ENCODE measurements around the gene SLC4A1AP. TPM values are rescaled to one million over a fixed set of nuclear protein-coding genes. Genes with fewer than 3 reads are reported as not detected.

Gene SLC4A1AP
- total and polyA plus RNA-seq, 5 experiments from 2014 or later: 25.3 to 28.6 (median 27.6) TPM

DNA sequence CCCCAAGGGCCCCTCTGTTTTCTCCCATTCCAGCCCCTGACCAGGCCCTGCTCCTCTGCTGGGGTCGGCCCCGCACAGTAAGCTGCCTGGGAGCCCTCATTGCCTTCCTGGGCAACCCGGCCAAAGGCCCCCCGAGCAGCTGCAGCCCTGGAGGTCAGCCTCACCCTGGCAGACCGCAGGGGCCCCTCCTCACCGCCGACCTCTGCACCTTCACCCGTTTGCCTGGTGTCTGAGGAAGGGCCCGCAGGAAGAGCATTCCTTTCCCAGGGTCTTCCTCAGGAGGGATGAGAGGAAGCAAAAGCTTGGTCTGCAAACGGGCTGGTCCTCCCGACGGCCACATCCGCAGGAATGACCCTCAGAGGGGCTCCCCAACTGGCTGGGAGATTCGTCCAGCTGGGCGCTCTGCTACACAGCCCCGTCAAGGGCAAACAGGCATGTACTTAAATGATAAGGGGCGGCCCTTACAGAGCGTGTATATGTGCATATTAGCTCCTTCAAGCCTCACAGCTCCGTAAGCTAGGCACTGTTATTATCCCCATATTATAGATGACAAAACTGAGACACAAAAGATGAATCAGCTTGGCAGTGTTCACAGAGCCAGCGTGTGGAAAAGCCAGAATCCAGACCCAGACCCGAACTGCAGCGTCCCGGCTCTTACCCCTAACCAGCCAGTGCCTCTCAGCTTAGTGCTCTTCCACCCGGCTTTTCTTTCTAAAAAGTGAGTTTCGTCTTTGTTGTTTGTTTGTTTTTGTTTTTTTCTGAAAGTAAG, 52.8 kb downstream of the SLC4A1AP start:
- peak overlapping the region in 4 of 10 donors; percentile 6 to 78 (median 43) for H3K27ac Mint-ChIP-seq
- ATAC-seq (no peak), DNase-seq (no peak)
- H3K27me3 Mint-ChIP-seq: peaks cover 12 to 26% (median 22%) of the 10 kb centered on the region in 5 donors
- H3K4me1 Mint-ChIP-seq: peaks cover 19 to 27% (median 22%) of the 10 kb centered on the region in 4 donors
- POLR2A ChIA-PET: interaction anchor here (0.7 to 1.0 kb wide), 2 partner anchors 64 to 66 kb away, joined by 4 read pairs; no protein-coding TSS in a partner anchor
- H3K4me3 Mint-ChIP-seq: peak overlapping the region; percentile 46 to 83 (median 70)
- H3K36me3 Mint-ChIP-seq: no peaks in the 10 kb centered on the region
- no peaks in the 10 kb centered on the region for H3K9me3 Mint-ChIP-seq

DNA sequence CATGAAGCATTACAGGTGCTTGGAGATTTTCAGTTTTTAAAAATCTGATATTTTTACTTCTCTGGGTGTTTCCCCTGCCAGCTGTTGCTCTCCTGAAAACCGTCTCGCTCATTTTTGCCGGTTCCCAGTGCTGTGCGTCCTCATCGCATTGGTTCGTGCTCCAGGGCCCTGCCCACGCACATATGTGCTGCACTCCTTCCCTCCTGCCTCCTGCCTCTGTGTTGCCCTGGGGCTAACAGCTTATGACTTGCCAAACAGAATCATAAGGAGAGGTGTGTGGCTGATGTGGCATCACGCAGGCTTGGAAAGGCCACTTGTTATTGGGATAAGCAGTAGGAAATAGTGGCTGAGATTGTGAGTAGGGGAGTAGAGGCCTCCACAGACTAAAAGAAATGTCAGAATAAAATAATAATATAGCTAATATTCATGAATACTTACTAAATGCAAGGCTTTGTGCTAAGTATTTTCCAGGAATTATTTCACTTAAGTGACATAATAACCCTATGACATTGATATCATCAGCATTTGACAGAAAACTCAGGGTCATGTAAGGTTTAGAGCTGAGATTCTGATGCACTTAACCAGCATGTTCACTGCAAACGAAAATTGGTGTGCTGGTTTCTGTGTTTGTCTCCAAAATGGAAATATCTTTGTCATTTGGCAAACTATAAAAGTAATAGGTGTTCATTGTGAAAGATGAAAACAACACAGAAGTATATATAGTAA, 53.5 kb downstream of the SLC4A1AP start:
- peak overlapping the region in 2 of 10 donors; percentile 6 to 36 for H3K27ac Mint-ChIP-seq

DNA sequence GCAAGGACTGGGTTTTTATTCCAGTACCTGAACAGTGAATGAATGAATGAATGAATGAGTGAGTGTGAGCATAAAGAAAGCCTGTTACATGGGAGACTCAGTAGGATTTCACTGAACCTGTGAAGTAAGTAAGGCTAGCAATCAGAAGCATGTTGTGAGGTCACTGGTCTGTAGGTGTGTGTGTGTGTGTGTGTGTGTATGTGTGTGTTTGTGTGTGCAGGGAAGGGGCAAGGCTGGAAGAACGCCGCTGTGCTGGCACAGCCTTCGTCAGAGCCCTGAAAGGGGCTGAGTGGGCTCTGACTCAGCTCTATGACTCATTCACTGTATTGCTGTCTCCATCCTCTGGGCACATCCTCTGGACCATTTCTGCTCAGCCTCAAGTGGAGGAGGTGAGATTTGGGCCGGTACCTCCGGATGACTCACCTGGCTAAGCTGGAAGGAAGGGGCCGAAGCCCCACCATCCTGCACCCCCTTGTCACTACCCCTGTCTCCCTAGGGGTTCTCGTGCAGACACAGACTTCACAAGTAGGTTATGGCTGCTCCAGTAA, 56.4 kb downstream of the SLC4A1AP start:
- no peaks in the 10 kb centered on the region for H3K36me3 Mint-ChIP-seq
- no peak overlapping the region for H3K4me3 Mint-ChIP-seq
- H3K4me1 Mint-ChIP-seq: peaks cover 14 to 18% (median 16%) of the 10 kb centered on the region in 4 donors
- DNase-seq (no peak), ATAC-seq (no peak)
- H3K27ac Mint-ChIP-seq: peak overlapping the region in 1 of 10 donors; percentile 33
- H3K9me3 Mint-ChIP-seq: no peaks in the 10 kb centered on the region
- H3K27me3 Mint-ChIP-seq: peaks cover 12 to 26% (median 20%) of the 10 kb centered on the region in 5 donors
- POLR2A ChIA-PET: no interaction called here

More for the DNA sequence above, 53.5 kb downstream of the SLC4A1AP start:
- POLR2A ChIA-PET: interaction anchor here (1.0 kb wide), 1 partner anchor 63 kb away, joined by 4 read pairs; no protein-coding TSS in a partner anchor
- Mint-ChIP-seq H3K4me1 (peaks cover 18 to 26% (median 22%) of the 10 kb centered on the region in 4 donors), H3K27me3 (peaks cover 12 to 26% (median 22%) of the 10 kb centered on the region in 5 donors), H3K36me3 (no peaks in the 10 kb centered on the region), H3K9me3 (no peaks in the 10 kb centered on the region), H3K4me3 (peak overlapping the region in 9 of 10 donors; percentile 41 to 83 (median 68))
- ATAC-seq: no peak
- no peak for DNase-seq

- peaks cover 10 to 18% (median 13%) of the 10 kb centered on the region in 4 donors for H3K4me1 Mint-ChIP-seq
- DNase-seq (no peak), ATAC-seq (no peak)
- H3K36me3 Mint-ChIP-seq: no peaks in the 10 kb centered on the region
- H3K27me3 Mint-ChIP-seq: peaks cover 12 to 26% (median 20%) of the 10 kb centered on the region in 5 donors
- H3K9me3 Mint-ChIP-seq: no peaks in the 10 kb centered on the region
- POLR2A ChIA-PET: no interaction called here
- no peak overlapping the region for H3K4me3 Mint-ChIP-seq
- no peak overlapping the region for H3K27ac Mint-ChIP-seq
Measured at GRCh38 chr2:27721335-27721734, 57.6 kb downstream of the SLC4A1AP start.

DNA sequence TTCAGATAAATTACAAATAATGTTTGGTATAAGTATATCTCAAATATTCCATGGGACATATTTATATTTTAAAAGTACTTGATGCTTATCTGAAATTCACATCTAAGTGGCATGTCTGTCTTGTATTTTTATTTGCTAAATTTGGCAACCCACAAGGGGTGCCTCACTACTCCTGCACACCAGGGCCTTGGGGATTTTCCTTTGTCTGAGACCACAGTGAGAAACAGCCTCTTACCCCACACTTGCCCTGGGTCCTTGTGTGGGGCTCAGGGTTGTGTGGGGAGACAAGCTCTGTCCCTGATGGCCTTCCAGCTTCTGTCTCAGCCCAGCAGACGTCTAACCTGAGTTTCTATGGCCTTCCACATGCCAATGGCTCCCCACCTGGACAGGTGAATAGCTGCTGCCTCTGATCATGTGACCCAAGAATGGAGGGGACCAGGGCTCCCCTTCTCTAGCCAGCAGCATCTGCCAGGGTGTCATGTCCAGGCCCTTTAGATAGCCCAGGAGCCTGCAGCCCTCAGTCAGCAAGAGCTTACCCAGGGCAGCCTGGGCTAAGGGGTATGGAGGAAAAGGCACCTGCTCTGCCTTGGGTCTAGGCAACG, 58.3 kb downstream of the SLC4A1AP start:
- no peak overlapping the region for H3K27ac Mint-ChIP-seq
- no peaks in the 10 kb centered on the region for H3K9me3 Mint-ChIP-seq
- H3K4me3 Mint-ChIP-seq: no peak overlapping the region
- H3K36me3 Mint-ChIP-seq: no peaks in the 10 kb centered on the region
- H3K27me3 Mint-ChIP-seq: peaks cover 12 to 22% (median 14%) of the 10 kb centered on the region in 5 donors
- ATAC-seq: no peak
- DNase-seq: no peak
- peaks cover 4 to 11% (median 7%) of the 10 kb centered on the region in 4 donors for H3K4me1 Mint-ChIP-seq
- POLR2A ChIA-PET: interaction anchor here (0.5 kb wide), 1 partner anchor 754 kb away, joined by 3 read pairs; no protein-coding TSS in a partner anchor

- H3K27me3 Mint-ChIP-seq: peaks cover 8 to 20% (median 12%) of the 10 kb centered on the region in 5 donors
- no peaks in the 10 kb centered on the region for H3K36me3 Mint-ChIP-seq
- H3K4me1 Mint-ChIP-seq: peaks cover 2 to 10% (median 6%) of the 10 kb centered on the region in 4 donors
- DNase-seq (peak in 2 of 10 donors; percentile 26 to 29), ATAC-seq (peak; percentile 33 to 44)
- no peaks in the 10 kb centered on the region for H3K9me3 Mint-ChIP-seq
- no peak overlapping the region for H3K27ac Mint-ChIP-seq
- POLR2A ChIA-PET: no interaction called here
- no peak overlapping the region for H3K4me3 Mint-ChIP-seq
Measured at GRCh38 chr2:27723372-27724144, 59.9 kb downstream of the SLC4A1AP start.

DNA sequence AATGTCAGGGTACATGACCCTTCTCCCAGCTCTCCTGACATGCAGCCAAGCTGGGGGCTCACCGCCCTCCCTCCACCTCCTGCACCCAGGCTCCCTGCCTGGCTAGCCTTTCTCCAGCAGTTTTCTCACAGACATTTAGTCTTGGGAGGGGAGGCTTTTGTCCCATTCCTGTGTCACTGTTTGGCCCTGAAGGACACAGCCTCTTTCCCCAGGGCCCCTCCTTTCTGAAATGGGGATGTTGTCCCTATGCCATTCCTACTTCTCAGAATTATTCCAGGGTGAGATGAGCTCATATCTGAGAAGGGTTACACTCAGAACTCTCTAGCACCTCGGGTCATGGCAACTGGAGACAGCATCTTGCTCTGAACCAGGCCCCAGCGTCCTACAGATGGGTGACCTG, 60.5 kb downstream of the SLC4A1AP start:
- no peak for DNase-seq
- POLR2A ChIA-PET: no interaction called here
- no peak overlapping the region for H3K27ac Mint-ChIP-seq
- H3K9me3 Mint-ChIP-seq: no peaks in the 10 kb centered on the region
- no peaks in the 10 kb centered on the region for H3K36me3 Mint-ChIP-seq
- no peak overlapping the region for H3K4me3 Mint-ChIP-seq
- peaks cover 8 to 11% (median 9%) of the 10 kb centered on the region in 4 donors for H3K4me1 Mint-ChIP-seq
- peaks cover 8 to 20% (median 12%) of the 10 kb centered on the region in 5 donors for H3K27me3 Mint-ChIP-seq
- no peak for ATAC-seq

DNA sequence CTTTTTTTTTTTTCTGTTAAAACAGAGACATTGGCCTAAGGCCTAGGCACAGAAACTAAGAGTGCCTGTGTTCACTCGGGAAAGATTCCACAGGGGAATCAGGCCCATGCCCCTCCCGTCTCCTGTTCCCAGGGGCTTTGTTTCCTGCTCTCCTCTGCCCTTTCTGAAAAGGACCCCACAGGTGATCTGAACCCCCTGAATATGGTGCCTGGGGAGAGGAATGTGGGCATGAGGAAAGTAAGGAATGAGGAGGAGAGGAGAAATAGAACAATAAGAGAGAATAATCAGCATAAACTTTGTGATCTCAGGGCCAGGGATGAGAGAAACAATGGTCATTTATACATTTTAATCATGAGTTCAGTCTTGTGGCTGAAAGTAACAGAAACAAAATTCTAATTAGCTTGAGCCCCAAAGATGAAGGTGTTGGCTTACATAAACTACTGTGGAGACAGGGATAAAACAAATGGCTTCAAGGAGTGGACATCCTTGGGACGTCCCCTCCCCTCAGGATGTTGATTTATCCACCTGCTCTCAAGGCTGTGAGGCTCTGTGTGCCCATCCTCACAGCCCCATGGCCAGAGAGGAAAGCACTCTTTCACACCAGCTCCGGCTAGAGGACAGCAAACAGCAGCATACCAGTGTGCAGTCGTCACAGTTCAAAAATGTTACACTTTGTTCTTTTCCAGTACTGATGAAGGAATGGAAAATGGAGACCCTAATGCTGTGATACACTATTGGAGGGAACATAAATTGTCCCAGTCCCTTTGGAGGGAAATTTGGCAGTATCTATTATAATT, 61.4 kb downstream of the SLC4A1AP start:
- Mint-ChIP-seq H3K4me1 (peaks cover 7 to 10% (median 8%) of the 10 kb centered on the region in 4 donors), H3K4me3 (no peak overlapping the region), H3K27me3 (peaks cover 4 to 13% (median 8%) of the 10 kb centered on the region in 5 donors), H3K9me3 (no peaks in the 10 kb centered on the region), H3K36me3 (no peaks in the 10 kb centered on the region), H3K27ac (no peak overlapping the region)
- POLR2A ChIA-PET: no interaction called here
- ATAC-seq (no peak), DNase-seq (no peak)

- H3K4me1 Mint-ChIP-seq: peaks cover 5 to 10% (median 7%) of the 10 kb centered on the region in 4 donors
- H3K27me3 Mint-ChIP-seq: no peaks in the 10 kb centered on the region
- H3K27ac Mint-ChIP-seq: peak overlapping the region in 1 of 10 donors; percentile 78
- DNase-seq: no peak
- no peaks in the 10 kb centered on the region for H3K9me3 Mint-ChIP-seq
- POLR2A ChIA-PET: no interaction called here
- no peaks in the 10 kb centered on the region for H3K36me3 Mint-ChIP-seq
- no peak overlapping the region for H3K4me3 Mint-ChIP-seq
- ATAC-seq: no peak
Measured at GRCh38 chr2:27727257-27727656, 63.6 kb downstream of the SLC4A1AP start.

DNA sequence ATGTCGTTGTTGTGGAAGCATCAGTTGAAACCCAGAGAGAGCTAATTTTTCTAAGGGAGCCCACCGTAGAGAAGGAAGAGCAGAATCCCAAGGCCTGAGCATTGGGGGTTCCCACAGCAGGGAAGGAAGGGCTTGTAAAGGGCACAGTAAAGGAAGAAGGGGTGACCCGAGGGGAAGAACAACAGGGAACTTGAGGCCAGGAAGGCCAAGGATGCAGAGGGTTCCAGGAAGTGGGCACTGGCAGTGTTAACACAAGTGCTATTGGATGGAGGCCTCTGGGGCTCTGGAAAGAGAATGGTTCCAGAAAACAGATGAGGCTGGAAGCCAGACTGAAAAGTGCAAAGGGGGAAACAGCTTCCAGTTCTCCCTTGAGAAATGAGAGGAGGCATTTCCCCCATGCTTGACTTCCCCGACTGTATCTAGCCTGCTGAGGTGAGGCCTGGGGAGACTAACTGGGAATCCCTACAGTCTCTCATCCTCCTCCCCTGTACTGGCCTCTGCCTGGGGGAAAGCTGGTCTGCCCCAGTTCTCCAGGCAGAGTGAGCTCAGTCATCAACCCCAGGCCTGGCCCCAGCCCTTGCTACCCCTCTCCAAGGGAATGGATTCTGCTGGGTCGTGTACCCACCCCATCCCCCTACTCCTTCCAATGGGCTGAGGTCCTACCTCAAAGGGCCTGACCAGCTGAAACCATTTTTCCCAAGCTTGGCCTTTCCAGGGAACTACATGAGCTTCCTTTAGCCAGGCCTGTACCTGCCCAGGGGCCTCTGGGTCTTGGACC, 64.6 kb downstream of the SLC4A1AP start:
- ATAC-seq (no peak), DNase-seq (no peak)
- no peaks in the 10 kb centered on the region for H3K27me3 Mint-ChIP-seq
- H3K4me1 Mint-ChIP-seq: peaks cover 5 to 10% (median 7%) of the 10 kb centered on the region in 4 donors
- POLR2A ChIA-PET: no interaction called here
- H3K27ac Mint-ChIP-seq: peak overlapping the region in 4 of 10 donors; percentile 46 to 72 (median 53)
- H3K36me3 Mint-ChIP-seq: no peaks in the 10 kb centered on the region
- H3K4me3 Mint-ChIP-seq: no peak overlapping the region
- no peaks in the 10 kb centered on the region for H3K9me3 Mint-ChIP-seq

GRCh38 chr2:27729198-27729597, 65.5 kb downstream of the SLC4A1AP start:
- no peaks in the 10 kb centered on the region for H3K9me3 Mint-ChIP-seq
- H3K4me3 Mint-ChIP-seq: no peak overlapping the region
- no peaks in the 10 kb centered on the region for H3K36me3 Mint-ChIP-seq
- POLR2A ChIA-PET: no interaction called here
- peaks cover 3 to 10% (median 7%) of the 10 kb centered on the region in 4 donors for H3K4me1 Mint-ChIP-seq
- H3K27ac Mint-ChIP-seq: peak overlapping the region in 1 of 10 donors; percentile 54
- DNase-seq (no peak), ATAC-seq (no peak)
- H3K27me3 Mint-ChIP-seq: no peaks in the 10 kb centered on the region
